MM.1S (cell line): Measurements from ENCODE around the gene YPEL5.

Experiments
- DNase-seq: peaks from one replicate; pipeline ENCODE4 v3.0.0-alpha.2; 2015
- H2AFZ ChIP-seq: fragments of 300-600 bp; sonication (generic); 2 replicates; pipeline ENCODE4 v1.6.0; 2016; ENCODE audit warnings: antibody characterized with exemption, low read length
- H3F3A ChIP-seq: fragments of 300-600 bp; sonication (generic); 2 replicates; pipeline ENCODE4 v1.6.1; 2016; ENCODE audit warnings: mild to moderate bottlenecking, antibody characterized with exemption, low read length, moderate library complexity, mixed read lengths; ENCODE audit not compliant: insufficient read depth
- H3K27ac ChIP-seq: fragments of 300-600 bp; sonication (generic); 2 replicates; pipeline ENCODE4 v1.5.1; 2016; ENCODE audit warnings: mild to moderate bottlenecking, low read length
- H3K27me3 ChIP-seq: fragments of 300-600 bp; sonication (generic); replicated peaks from 2 replicates; pipeline ENCODE4 v1.6.0; 2016; ENCODE audit warnings: low read length; ENCODE audit not compliant: insufficient read depth
- H3K36me3 ChIP-seq: fragments of 300-600 bp; sonication (generic); replicated peaks from 2 replicates; pipeline ENCODE4 v1.6.1; 2016; ENCODE audit warnings: mild to moderate bottlenecking, low read length, mixed read lengths; ENCODE audit not compliant: insufficient read depth
- H3K4me1 ChIP-seq: fragments of 300-600 bp; sonication (generic); 2 replicates; pipeline ENCODE4 v1.6.1; 2016; ENCODE audit warnings: low read length, mixed read lengths
- H3K4me2 ChIP-seq: fragments of 300-600 bp; sonication (generic); 2 replicates; pipeline ENCODE4 v1.6.0; 2016; ENCODE audit warnings: low read depth, low read length
- H3K4me3 ChIP-seq: fragments of 300-600 bp; sonication (generic); 2 replicates; pipeline ENCODE4 v1.5.1; 2016; ENCODE audit warnings: low read length, mixed read lengths
- H3K79me2 ChIP-seq: fragments of 300-600 bp; sonication (generic); 2 replicates; pipeline ENCODE4 v1.6.1; 2016; ENCODE audit warnings: mixed run types, low read length, mixed read lengths
- H3K9ac ChIP-seq: fragments of 300-600 bp; sonication (generic); 2 replicates; pipeline ENCODE4 v1.6.1; 2016; ENCODE audit warnings: low read length, mixed read lengths
- H3K9me2 ChIP-seq: fragments of 300-600 bp; sonication (generic); replicated peaks from 2 replicates; pipeline ENCODE4 v1.6.1; 2016; ENCODE audit warnings: mild to moderate bottlenecking, low read length, mixed read lengths; ENCODE audit not compliant: insufficient read depth
- H3K9me3 ChIP-seq: fragments of 300-600 bp; sonication (generic); replicated peaks from 2 replicates; pipeline ENCODE4 v1.6.1; 2016; ENCODE audit warnings: mild to moderate bottlenecking, low read length, mixed read lengths; ENCODE audit not compliant: insufficient read depth
- H4K20me1 ChIP-seq: fragments of 300-600 bp; sonication (generic); 2 replicates; pipeline ENCODE4 v1.6.1; 2016; ENCODE audit warnings: mild to moderate bottlenecking, low read length, moderate library complexity, mixed read lengths; ENCODE audit not compliant: insufficient read depth
- EZH2 ChIP-seq: fragments of 300-600 bp; sonication (generic); optimal IDR thresholded peaks from 2 replicates; pipeline ENCODE3; 2017; ENCODE audit warnings: low read depth, mild to moderate bottlenecking, antibody characterized with exemption, low read length, mixed read lengths
- EZH2phosphoT487 ChIP-seq: fragments of 300-600 bp; sonication (generic); IDR thresholded peaks from 2 replicates; pipeline ENCODE4 v1.6.1; 2018; ENCODE audit warnings: antibody characterized with exemption, low read length
- TF ChIP-seq, protein P1 (sequence below): fragments of 300-600 bp; sonication (generic); IDR thresholded peaks from 2 replicates; pipeline ENCODE4 v1.5.1; 2016; ENCODE audit warnings: antibody characterized with exemption, low read length, mixed read lengths

Gene YPEL5

GRCh38 chr2:30177956-30178355, 31.1 kb downstream of the YPEL5 start:
- H3K4me1 ChIP-seq = no peaks in the 10 kb centered on the region
- no peaks in the 10 kb centered on the region for H4K20me1 ChIP-seq
- H3K27me3 ChIP-seq = no peaks in the 10 kb centered on the region
- H3K4me2 ChIP-seq = no peak overlapping the region
- H3K9ac ChIP-seq = no peak overlapping the region
- H3K36me3 ChIP-seq = no peaks in the 10 kb centered on the region
- H3K9me2 ChIP-seq = no peaks in the 10 kb centered on the region
- H3K4me3 ChIP-seq = no peak overlapping the region
- no peak for DNase-seq
- TF ChIP-seq EZH2 (no peak), EZH2phosphoT487 (no peak)
- TF ChIP-seq, protein P1, sequence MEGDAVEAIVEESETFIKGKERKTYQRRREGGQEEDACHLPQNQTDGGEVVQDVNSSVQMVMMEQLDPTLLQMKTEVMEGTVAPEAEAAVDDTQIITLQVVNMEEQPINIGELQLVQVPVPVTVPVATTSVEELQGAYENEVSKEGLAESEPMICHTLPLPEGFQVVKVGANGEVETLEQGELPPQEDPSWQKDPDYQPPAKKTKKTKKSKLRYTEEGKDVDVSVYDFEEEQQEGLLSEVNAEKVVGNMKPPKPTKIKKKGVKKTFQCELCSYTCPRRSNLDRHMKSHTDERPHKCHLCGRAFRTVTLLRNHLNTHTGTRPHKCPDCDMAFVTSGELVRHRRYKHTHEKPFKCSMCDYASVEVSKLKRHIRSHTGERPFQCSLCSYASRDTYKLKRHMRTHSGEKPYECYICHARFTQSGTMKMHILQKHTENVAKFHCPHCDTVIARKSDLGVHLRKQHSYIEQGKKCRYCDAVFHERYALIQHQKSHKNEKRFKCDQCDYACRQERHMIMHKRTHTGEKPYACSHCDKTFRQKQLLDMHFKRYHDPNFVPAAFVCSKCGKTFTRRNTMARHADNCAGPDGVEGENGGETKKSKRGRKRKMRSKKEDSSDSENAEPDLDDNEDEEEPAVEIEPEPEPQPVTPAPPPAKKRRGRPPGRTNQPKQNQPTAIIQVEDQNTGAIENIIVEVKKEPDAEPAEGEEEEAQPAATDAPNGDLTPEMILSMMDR = no peak
- H3K27ac ChIP-seq = no peak overlapping the region
- H2AFZ ChIP-seq = no peak overlapping the region
- no peaks in the 10 kb centered on the region for H3K9me3 ChIP-seq
- H3F3A ChIP-seq = no peaks in the 10 kb centered on the region
- H3K79me2 ChIP-seq = no peaks in the 10 kb centered on the region

DNA sequence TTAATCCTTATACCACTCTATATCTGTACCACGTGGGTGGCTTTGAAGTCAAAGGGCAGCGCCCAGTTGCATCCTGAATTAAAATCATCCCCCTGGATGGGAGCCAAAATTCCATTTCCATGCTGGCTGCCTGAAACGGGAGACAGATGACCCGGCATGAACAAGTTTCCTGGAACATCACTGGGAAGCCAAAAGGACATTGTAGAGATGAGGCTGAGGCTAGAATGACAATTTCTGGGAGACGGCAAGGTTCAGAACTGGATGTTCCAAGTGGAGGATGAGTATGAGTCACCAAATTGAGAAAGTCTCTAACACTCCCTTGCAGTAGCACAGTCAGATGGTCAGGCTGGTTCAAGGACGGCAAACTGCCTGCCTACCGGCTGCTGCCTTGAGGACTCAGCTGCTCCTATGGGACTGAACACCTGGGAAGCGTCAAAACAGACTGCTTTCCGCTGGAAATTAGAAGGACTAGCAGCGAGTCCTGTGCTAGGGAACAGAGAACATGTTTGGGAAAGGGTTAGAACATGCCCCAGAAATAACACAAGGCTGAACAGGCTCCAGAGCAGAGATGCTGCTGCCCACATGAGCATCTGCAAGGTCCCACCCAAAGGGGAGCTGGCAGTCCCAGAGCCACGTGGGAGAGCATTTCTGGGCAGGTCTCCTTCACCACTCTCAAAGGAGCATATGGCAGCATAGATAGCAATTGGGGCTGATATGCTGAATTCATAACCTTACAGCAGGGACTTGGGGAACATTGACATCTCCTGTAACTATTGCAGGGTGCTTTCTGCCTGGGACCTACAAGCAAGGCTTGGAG, 32.0 kb downstream of the YPEL5 start:
- no peak overlapping the region for H3K27ac ChIP-seq
- no peak overlapping the region for H3K9ac ChIP-seq
- TF ChIP-seq, protein P1 = no peak
- no peak for TF ChIP-seq EZH2
- no peak for TF ChIP-seq EZH2phosphoT487
- no peak overlapping the region for H3K4me3 ChIP-seq
- H2AFZ ChIP-seq = no peak overlapping the region
- H4K20me1 ChIP-seq = no peaks in the 10 kb centered on the region
- no peak for DNase-seq
- H3K9me2 ChIP-seq = no peaks in the 10 kb centered on the region
- no peak overlapping the region for H3K4me2 ChIP-seq
- H3K9me3 ChIP-seq = no peaks in the 10 kb centered on the region
- H3K36me3 ChIP-seq = no peaks in the 10 kb centered on the region
- H3F3A ChIP-seq = no peaks in the 10 kb centered on the region
- no peaks in the 10 kb centered on the region for H3K79me2 ChIP-seq
- no peaks in the 10 kb centered on the region for H3K27me3 ChIP-seq
- no peaks in the 10 kb centered on the region for H3K4me1 ChIP-seq

DNA sequence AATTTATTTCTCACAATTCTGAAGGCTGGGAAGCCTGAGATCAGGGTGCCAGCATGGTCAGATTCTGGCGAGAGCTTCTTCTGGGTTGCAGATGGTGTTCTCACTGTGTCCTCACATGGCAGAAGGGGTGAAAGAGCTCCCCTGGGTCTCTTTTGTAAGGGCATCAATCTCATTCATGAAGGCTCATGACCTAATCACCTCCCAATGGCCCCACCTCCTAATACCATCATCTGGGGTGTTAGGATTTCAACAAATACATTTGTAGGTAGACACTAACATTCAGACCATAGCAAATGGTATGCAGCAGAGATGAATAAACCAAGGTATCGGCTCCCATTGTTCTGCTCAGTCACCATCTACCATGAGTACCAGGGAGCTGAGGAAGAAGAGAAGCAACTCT, 32.7 kb downstream of the YPEL5 start:
- Histone ChIP-seq H3K4me1 (no peaks in the 10 kb centered on the region), H3K9me2 (no peaks in the 10 kb centered on the region), H3K27ac (no peak overlapping the region), H2AFZ (no peak overlapping the region), H4K20me1 (no peaks in the 10 kb centered on the region), H3K27me3 (no peaks in the 10 kb centered on the region), H3F3A (no peaks in the 10 kb centered on the region), H3K9ac (no peak overlapping the region), H3K4me3 (no peak overlapping the region), H3K36me3 (no peaks in the 10 kb centered on the region), H3K79me2 (no peaks in the 10 kb centered on the region), H3K4me2 (no peak overlapping the region), H3K9me3 (no peaks in the 10 kb centered on the region)
- TF ChIP-seq EZH2phosphoT487 = no peak
- TF ChIP-seq, protein P1 = no peak
- TF ChIP-seq EZH2 = no peak
- DNase-seq = no peak
